Measurements from ENCODE around the gene SHISA9.

Gene SHISA9

DNA sequence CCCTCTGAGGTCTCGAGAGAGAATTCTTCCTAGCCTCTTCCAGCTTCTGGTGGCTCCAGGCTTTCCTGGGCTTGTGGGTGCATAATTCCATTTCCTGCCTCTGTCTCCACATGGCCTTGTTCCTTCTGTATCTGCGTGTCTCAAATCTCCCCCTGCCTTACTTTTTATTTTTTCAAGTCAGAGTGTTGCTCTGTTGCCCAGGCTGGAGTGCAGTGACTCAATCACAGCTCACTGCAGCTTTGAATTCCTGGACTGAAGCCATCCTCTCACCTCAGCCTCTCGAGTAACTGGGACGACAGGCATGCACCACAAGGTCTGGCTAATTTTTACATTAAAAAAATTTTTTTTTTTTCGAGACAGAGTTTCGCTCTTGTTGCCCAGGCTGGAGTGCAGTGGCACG is 120.6 kb downstream of the SHISA9 start:
- DNase-seq (ENCODE audit: low read depth in 2 of 2), result no peak

DNA sequence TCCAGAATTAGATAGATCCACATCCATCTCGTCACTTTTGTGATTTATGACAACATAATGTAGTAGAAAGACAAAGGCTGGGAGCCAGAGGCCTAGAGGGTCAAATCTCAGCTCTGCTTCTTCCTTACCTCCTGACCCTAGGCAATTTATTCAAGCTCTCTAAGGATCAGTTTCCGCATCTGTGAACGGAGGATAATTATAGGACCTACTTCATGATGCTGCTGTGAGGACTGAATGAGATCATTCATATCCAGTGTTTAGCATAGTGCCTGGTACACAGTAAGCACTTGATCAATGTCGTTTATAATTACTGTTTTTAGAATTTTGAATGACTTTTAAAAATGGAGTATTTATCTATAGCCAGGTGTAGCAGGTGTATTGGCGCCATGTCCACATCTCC is 128.4 kb downstream of the SHISA9 start:
- DNase-seq (ENCODE audit: low read depth in 2 of 2), result no peak

DNA sequence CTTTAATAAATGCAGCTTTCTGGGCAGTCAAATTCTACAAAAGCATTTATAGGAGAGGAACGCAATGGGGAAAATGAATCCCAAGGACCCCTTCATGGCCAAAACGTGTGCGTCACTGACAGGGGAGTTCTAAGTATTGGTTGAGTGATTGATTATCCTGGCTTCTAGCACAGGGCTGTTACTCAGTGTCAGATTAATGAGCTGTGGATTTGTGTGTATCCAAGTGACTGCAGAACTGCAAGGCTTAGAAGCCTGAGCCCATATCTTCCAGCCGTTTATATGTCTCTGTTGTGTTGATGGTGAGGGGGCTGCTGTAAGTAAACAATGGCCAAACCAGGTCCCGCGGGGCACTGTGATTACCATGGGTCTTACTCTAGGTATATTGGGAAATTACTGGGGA is 129.4 kb downstream of the SHISA9 start:
- no peak for DNase-seq (ENCODE audit: low read depth in 2 of 2)

DNA sequence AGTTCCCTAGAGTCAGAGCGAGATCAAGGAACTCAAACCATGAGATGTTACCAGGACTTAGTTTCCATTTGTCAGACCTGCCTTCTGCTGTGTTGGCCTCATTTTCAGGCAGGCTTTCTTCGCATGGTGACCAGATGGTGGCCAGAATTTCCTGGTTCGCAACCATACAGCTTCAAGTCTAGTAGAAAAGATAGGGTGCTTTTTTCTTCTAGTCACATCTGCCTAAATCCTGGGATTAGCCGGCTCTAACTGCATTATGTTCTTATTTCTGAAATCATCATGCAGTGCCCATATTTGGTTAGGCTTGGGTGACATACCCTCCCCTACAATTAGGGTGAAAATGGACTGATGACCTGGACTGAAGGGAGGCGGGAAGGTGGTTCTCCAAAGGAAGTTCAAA is 131.5 kb downstream of the SHISA9 start:
- no peak for DNase-seq (ENCODE audit: low read depth in 2 of 2)

DNA sequence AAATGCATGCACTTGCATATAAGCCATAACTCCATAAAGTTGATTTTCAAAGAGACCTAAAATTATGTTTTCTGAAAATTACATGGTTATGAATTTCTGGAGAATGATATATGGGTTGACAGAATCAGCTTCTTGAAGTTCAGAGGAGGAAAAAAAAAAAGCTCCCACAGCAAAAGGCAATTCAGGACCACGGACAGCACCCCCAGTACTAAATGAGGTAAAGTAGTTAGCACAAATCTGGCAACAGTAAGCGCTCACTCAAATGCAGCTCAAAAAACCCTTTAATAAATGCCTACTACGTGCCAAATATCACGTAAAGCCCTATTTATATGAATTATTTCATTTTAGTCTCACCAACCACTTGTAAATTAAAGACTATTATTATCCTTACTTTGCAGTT is 135.2 kb downstream of the SHISA9 start:
- no peak for DNase-seq (ENCODE audit: low read depth in 2 of 2)

DNA sequence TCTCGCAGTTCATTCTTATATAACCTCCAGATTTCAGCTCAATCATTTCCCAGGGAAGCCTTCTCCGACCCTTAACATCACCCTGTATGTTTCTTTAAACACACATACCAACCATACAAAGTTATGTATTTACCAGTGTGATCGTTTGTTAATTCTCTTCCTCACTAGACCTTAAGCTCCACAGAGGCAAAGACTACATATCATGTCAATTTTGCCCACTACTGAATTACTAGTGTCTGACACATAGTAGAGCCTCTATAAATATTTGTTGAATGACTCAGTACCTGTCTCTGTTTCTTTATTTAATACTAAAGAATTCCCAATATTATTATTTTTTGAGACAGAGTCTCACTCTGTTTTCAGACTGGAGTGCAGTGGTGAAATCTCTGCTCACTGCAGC is 137.2 kb downstream of the SHISA9 start:
- DNase-seq (ENCODE audit: low read depth in 2 of 2), result no peak

DNA sequence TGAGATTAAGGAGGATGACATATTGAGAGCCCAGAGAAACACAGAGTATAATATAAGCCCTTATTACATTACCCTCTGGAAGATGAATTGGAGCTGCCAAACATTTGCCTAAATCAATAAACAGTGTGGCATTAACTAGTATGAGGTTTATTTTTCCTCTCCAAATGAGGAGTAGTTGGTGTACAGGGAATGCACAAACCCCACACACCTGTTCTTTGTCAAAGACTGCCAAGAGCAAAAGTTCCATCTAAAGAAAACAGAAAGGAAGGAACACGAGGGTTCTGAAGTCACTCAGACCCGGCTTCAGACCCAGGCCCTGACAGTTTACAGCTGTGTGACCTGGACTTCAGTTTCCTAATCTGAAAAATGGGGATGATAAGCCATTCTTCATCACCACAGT is 138.1 kb downstream of the SHISA9 start:
- DNase-seq (ENCODE audit: low read depth in 2 of 2), result no peak

DNA sequence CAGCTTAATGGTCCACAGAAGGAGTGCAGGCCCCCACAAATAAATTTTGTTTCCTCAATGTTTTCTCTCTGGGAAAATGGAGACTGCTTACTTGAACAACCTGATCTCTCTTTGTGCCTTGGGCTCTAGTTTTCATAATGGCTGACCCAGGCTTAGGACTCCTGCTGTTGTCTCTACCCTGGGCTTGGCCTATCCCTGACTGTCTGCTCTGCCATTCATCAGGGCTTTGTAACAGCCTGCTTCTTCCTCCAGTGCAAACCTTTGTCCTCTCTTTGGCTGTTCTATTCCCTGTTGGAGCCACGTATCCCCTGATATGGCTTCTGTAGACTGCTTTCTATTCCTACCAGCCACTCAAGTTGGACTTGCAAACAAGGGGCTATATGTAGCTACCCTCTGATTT is 139.8 kb downstream of the SHISA9 start:
- DNase-seq (ENCODE audit: low read depth in 2 of 2), result no peak

DNA sequence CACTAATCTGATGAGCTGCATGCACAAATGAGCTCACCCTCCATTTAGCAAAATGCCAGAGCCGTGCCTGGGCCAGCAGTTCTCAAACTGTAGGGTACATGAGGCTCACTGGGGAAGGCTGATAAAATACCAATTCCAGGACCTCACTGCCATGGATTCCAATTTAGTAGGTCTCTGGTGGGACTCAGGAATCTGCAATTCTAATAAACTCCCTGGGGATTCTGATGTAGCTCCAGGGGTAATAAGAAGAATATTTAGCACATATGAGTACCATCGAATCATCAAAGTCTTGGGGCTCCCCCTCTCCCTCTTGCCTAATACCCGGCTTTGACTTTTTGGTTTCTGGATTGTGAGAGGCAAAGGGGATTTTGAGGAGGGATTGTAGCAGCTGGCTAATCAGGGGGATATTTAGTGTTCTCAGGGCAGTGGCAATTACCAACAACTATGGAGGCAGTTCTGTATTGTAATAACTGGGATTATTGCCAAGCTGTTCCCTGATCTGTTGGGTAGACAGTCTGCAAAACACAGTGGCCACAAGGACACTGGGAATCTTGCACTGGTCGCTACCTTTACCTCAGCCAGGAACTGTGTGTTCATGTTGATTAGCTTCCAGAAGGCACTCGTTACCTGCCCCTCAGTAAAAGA is 140.4 kb downstream of the SHISA9 start:
- no peak for DNase-seq (ENCODE audit: low read depth in 2 of 2)

DNA sequence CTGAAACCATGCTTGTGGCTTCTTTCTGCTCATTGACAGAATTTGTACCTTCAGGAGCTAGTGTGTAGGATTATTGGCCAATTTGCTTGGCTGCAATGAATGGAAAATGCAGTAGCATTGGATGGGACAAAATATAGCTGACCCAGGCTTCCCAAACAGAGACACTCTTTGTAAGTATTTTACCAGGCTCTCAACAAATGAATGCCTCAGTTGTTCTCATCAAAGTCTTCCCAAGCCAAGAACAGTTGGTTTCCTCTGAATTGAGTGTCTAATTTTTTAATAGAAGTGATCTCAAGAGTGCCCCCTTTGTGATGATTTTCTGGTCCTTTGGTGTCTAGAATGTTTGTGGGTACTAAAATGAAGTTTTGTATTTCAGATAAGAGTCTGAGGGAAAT is 140.9 kb downstream of the SHISA9 start:
- DNase-seq (ENCODE audit: low read depth in 2 of 2), result no peak

DNA sequence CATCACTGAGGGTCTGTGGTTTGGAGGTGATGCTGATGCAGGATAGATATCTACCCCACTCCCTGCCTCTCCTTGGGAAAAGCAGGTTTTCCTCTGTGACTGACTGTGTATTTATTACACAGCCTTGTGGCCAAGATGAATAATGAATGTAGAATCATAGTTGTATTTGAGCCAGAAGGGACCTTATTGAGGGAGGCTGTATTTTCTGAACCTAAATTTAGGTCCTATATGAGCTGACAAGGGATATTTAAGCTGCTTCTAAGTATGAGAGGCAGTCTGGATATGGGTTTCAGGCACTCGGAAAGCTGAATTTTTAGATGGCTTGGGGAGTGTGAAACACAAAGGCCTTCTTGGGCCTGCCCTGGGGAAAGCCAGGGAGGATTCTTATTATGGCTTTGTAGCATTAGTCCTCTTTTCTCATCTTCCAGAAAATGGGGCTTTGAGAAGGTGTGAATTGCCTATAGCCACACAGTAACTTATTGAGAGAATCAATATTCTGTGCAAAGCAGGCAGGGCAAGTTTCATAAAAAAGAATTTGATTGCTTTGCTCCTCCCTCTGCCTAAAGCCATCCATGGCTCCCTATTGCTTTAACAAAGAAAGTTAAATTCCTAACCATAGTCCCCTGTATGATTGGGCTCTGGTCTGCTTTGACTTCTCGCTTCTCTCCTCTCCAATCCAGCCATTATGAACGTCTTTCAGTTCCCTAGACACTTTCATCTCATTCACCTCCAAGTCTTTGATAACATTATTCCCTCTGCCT is 144.8 kb downstream of the SHISA9 start:
- DNase-seq (ENCODE audit: low read depth in 2 of 2), result no peak

DNA sequence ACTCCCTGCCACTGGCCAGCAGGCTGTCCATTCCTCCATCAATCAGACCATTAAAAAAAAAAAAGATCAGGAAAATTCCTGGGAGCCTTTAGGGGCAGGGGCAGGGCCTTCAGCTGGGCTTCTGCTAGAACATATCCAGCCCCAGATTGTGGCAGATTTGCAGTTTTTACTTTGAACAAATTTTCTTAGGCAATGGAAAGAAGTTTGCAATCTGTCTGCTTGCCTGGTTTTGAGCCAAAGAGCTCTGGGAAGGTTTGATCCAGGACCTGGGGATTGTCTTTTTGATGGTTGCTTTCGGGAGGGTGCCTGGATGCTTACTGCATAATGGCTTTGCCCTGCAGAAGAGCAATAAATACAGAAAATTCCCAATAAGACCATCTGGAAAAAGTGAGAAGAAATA is 145.9 kb downstream of the SHISA9 start:
- no peak for DNase-seq (ENCODE audit: low read depth in 2 of 2)

DNA sequence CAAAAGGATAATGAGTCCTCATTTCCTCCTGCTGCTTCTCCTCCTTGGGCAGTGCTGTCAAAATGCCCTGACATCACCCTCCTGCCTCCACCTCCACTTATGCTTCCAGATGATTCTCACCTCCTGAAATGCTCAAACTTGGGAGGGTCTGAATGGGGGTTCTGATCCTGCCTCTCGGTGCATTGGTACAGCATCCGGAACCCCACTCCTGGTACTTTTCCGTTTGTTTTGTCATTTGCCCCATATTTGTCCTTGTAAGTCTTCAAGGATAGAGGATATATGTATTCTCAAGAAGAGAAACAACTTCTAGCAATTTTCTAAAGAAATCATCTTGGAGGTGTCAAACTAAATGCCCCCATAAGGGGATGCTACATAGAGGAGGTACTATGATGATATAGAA is 148.3 kb downstream of the SHISA9 start:
- no peak for DNase-seq (ENCODE audit: low read depth in 2 of 2)

DNA sequence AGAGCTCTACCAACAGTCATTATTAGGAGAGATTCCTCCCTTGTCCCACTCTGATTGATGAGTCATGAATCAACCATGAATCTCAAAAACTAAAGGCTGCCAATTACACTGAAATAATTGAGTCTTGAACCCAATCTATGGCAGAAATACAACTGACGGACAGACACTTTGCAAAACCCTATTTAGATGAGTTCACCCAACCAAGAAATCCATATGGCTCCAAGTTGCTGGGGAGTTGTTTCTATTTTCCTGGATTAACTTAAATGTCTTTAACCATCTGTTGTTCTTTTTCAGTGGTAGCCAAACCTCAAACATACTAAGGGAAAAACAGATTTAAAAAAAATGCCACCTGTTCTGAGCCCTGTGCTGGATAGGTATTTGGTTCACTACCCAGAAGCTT is 151.0 kb downstream of the SHISA9 start:
- DNase-seq (ENCODE audit: low read depth in 2 of 2), result no peak

DNA sequence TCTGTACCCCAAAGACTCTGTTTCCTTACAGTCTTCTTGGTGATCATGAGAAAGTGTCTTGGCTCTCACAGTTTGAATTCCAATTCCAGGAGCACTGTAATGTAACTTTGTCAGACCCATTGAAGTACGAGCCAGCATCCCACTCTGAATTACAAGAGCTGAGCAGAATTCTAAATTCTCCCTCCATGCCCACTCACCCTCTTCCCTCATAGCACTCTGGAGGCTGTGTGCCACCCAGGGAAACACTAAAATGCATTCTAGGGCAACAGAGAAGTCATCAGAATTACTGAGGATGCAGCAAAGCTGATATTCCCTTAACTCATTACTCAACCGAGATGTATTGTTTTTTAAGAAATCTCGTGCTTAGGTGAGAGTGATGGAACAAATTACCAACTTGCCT is 154.1 kb downstream of the SHISA9 start:
- no peak for DNase-seq (ENCODE audit: low read depth in 2 of 2)

DNA sequence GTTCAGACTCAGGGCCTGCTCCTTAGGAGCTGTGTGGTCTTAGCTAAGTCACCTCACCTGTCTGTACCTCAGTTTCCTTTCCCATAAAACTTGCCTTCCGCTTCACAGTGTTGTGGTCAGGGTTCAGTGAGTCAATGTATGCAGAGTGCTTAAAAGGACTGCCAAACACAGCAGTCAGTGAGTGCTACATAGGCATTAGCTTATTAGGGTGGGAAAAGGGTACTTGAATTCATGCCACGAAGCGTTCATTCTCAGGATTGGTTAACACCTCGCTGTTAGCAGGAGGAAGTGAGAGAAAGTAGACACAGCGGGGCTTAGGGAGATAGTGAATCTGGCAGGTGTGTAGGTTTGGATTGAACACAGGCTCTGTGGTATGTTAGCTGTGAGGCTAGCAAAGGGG is 155.2 kb downstream of the SHISA9 start:
- no peak for DNase-seq (ENCODE audit: low read depth in 2 of 2)

DNA sequence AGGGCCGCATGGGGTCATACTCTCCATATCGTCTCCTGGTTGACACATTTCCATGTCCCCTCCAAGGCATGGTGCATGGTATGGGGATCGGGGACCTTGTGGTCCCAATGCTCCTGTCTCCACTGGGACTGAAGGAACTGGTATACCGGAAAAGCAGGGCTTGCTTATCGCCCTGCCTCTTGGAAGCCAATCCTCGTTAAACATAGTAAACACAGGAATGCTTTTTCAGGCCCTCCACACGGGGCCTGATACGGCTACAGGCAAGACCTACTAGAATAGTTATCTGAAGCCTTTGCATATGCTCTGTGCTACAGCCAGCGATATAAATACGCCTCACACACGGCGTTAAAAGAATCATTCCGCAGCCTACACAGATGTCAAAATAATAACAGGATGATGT is 159.5 kb downstream of the SHISA9 start:
- DNase-seq (ENCODE audit: low read depth in 2 of 2), result no peak

DNA sequence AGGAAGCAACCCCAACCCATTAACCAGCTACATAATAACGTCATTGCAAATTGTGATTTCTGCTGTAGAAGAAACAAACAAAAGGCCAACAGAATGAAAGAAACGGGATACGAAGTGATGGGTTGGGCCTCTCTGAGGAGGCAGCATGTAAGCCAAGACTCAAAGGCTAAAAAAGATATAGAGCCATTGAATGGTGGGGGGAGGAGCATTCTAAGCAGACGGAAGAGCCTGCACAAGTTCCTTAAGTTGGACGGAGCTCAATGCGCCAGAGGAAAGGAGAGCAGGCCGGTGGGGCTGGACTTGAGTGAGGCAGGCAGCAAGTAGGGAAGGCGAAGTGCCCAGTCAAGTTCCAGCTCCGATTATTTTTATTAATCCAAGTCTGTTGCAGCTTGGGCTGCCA is 160.3 kb downstream of the SHISA9 start:
- DNase-seq (ENCODE audit: low read depth in 2 of 2), result no peak

DNA sequence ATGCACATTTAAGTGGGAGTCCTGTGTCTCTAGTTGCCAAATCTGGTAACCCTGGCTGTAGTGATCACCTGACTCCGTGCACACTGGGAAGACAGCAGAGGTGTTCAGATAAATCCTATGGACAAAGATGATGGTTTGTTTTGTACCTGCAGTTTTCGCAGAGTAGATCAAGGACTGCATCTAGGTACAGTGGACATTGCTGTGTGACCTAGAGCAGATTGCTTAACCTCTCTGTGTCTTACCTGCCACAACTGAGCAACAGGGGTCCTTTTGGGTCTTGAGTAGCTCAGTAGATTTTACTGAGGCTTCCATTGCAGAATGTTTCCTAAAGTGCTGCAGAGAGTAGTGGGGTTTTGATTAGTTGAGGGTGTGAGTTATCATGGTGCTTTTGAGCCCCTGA is 160.8 kb downstream of the SHISA9 start:
- DNase-seq (ENCODE audit: low read depth in 2 of 2), result no peak

DNA sequence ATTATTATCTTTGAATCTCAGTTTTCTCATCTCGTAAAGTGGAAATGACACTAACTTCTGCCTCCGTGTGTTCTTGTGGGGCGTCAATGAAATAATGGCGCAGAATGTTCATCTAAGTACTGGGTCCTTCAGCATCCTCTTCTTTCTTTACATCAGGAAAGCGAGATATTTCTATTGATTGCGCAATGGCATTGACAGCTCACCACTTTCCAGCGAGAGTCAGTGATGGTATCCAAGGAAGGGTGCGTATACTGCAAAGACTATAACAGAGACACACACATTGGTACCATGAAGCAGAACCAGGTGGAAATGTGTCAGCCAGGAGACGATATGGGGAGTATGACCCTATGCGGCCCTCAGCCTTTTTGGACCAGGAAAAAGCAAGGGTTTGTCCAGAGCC is 162.1 kb downstream of the SHISA9 start:
- DNase-seq (ENCODE audit: low read depth in 2 of 2), result no peak

DNA sequence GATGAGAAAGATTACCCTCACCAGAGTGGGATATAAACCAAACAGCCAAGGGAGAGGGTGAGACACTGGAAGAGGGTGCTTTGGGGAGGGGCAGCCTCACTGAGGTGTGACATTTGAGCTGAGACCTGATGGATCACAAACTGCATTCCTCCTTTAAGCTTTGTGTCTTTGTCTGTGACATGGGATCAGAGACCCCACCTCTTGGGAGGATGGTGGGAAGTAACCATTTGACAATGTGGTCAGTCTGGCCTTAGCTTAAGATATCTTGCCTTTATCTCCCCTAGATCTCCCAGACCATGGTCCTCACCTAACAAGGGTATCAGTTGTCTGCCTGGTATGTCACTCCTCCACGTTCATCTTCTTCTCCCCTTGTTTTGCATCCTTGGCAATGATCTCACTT is 163.4 kb downstream of the SHISA9 start:
- DNase-seq (ENCODE audit: low read depth in 2 of 2), result no peak

DNA sequence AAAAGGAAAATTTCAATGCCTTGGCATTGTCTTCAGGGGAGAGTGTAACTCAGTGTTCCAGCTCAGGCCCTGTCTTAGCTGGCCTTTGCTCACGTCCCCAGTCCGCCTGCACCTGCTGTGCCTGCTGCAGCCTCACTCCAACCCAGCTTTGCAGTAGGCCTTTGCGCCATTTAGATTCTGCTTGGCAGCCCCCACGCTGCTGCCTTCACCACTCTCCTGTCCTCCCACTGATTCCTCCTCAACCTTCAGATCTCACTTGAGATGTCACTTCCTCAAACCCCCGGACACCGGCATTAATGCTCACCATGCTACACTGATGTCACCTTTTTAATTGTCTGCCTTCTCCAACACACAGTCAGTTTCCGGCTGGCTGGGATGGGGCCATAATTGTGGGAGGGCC is 166.2 kb downstream of the SHISA9 start:
- no peak for DNase-seq (ENCODE audit: low read depth in 2 of 2)

DNA sequence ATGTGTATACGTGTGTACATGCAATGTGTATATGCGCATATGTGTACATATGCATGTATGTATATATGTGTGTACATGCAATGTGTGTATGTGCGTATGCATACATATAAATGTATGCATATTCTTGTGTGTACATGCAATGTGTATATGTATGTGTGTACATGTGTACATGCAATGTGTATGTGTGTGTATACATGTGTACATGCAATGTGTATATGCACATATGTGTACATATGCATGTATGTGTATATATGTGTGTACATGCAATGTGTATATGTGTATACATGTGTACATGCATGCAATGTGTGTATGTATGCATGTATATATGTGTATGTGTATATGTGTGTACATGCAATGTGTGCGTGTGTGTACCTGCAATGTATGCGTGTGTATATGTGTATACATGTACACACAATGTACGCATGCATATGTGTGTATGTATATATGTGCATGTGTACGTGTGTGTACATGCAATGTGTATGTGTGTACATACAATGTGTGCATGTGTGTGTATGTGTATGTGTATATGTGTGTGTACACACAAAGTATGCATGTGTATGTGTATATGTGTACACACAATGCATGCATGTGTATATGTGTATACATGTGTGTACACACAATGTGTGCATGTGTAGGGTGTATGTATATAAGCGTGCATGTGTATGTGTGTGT is 167.7 kb downstream of the SHISA9 start:
- DNase-seq (ENCODE audit: low read depth in 2 of 2), result no peak
